CD14-positive monocyte (primary cell): ENCODE data around the gene KLF13. TPM values are rescaled to one million over a fixed set of nuclear protein-coding genes. Genes with fewer than 3 reads are reported as not detected.

Source experiments
- DNase-seq, 3 donors: peaks; one replicate each; pipeline ENCODE4 v3.0.0-alpha.2; 2011 to 2022
- H2AFZ ChIP-seq: 2 replicates; pipeline ENCODE4 v1.6.0; 2012; ENCODE audit warnings: mild to moderate bottlenecking, low read depth, low read length, inconsistent platforms; ENCODE audit not compliant: insufficient read depth, poor library complexity, severe bottlenecking
- H3K27ac ChIP-seq, 2 donors: 1 replicate in 1 of 2; 2 replicates in 1 of 2; pipeline ENCODE4 v1.5.1; 2012 to 2013; ENCODE audit warnings: low read length in 2 of 2, control low read depth in 1 of 2, inconsistent platforms in 1 of 2, low read depth in 1 of 2, mild to moderate bottlenecking in 1 of 2
- H3K27me3 ChIP-seq, 2 donors: one replicate each; pipeline versions ENCODE4 v1.6.0 to v1.6.1; 2011 to 2013; ENCODE audit warnings: low read length in 2 of 2; ENCODE audit not compliant: control insufficient read depth in 2 of 2, insufficient read depth in 2 of 2
- H3K36me3 ChIP-seq, 2 donors: replicated peaks in 1 of 2; 1 replicate in 1 of 2; 2 replicates in 1 of 2; pipeline versions ENCODE4 v1.5.1 to v1.6.1; 2012 to 2013; ENCODE audit warnings: low read length in 2 of 2, control low read depth in 1 of 2, inconsistent platforms in 1 of 2, mild to moderate bottlenecking in 1 of 2; ENCODE audit not compliant: insufficient read depth in 2 of 2, control insufficient read depth in 1 of 2
- H3K4me1 ChIP-seq, 2 donors: 1 replicate in 1 of 2; 2 replicates in 1 of 2; pipeline versions ENCODE4 v1.5.1 to v1.6.1; 2012 to 2013; ENCODE audit warnings: low read length in 2 of 2, control low read depth in 1 of 2, inconsistent platforms in 1 of 2, mild to moderate bottlenecking in 1 of 2, moderate library complexity in 1 of 2; ENCODE audit not compliant: insufficient read depth in 2 of 2, control insufficient read depth in 1 of 2
- H3K4me2 ChIP-seq: replicated peaks from 2 replicates; pipeline ENCODE3; 2012; ENCODE audit warnings: low read length, moderate library complexity, mild to moderate bottlenecking; ENCODE audit not compliant: poor library complexity, severe bottlenecking; ENCODE audit errors: extremely low read depth
- H3K4me3 ChIP-seq, 3 experiments: fragments of 200-600 bp in 1 of 3; sonication (generic) in 1 of 3; replicated peaks in 1 of 3; 1 replicate in 2 of 3; 2 replicates in 1 of 3; pipeline ENCODE4 v1.5.1; 2011 to 2013; ENCODE audit warnings: low read length in 3 of 3, mild to moderate bottlenecking in 3 of 3, control low read depth in 2 of 3, low read depth in 2 of 3, inconsistent platforms in 1 of 3, moderate library complexity in 1 of 3
- H3K79me2 ChIP-seq: 2 replicates; pipeline ENCODE4 v1.6.0; 2012; ENCODE audit warnings: mild to moderate bottlenecking, control low read depth, inconsistent platforms, low read length, moderate library complexity; ENCODE audit not compliant: insufficient read depth
- H3K9ac ChIP-seq: 2 replicates; pipeline ENCODE4 v1.6.0; 2017; ENCODE audit warnings: low read length, mild to moderate bottlenecking; ENCODE audit not compliant: insufficient read depth, poor library complexity, severe bottlenecking
- H3K9me3 ChIP-seq, 2 donors: replicated peaks in 1 of 2; 1 replicate in 1 of 2; 2 replicates in 1 of 2; pipeline versions ENCODE4 v1.5.1 to v1.6.1; 2012 to 2013; ENCODE audit warnings: low read length in 2 of 2, control low read depth in 1 of 2; ENCODE audit not compliant: control insufficient read depth in 1 of 2, insufficient read depth in 1 of 2
- H4K20me1 ChIP-seq: 2 replicates; pipeline ENCODE4 v1.6.0; 2012; ENCODE audit warnings: mild to moderate bottlenecking, low read length, control low read depth, moderate library complexity; ENCODE audit not compliant: insufficient read depth
- H3K27ac Mint-ChIP-seq, 7 donors: one replicate each; pipeline ENCODE4 v1.8.0; 2020; ENCODE audit warnings: mild to moderate bottlenecking in 7 of 7, mixed read lengths in 7 of 7, moderate library complexity in 6 of 7, inconsistent platforms in 2 of 7
- H3K27me3 Mint-ChIP-seq, 3 donors: one replicate each; pipeline ENCODE4 v1.8.0; 2021 to 2022; ENCODE audit warnings: low read depth in 3 of 3, mild to moderate bottlenecking in 3 of 3, mixed read lengths in 3 of 3, moderate library complexity in 3 of 3, inconsistent platforms in 1 of 3
- H3K36me3 Mint-ChIP-seq, 2 donors: one replicate each; pipeline ENCODE4 v1.8.0; 2020; ENCODE audit warnings: mixed read lengths in 2 of 2, inconsistent platforms in 1 of 2, mild to moderate bottlenecking in 1 of 2
- H3K4me1 Mint-ChIP-seq: one replicate; pipeline ENCODE4 v1.8.0; 2020; ENCODE audit warnings: mild to moderate bottlenecking, mixed read lengths
- H3K4me3 Mint-ChIP-seq, 2 donors: one replicate each; pipeline ENCODE4 v1.8.0; 2020; ENCODE audit warnings: mild to moderate bottlenecking in 2 of 2, mixed read lengths in 2 of 2, moderate library complexity in 1 of 2
- H3K9me3 Mint-ChIP-seq, 7 donors: one replicate each; pipeline ENCODE4 v1.8.0; 2020 to 2022; ENCODE audit warnings: mixed read lengths in 7 of 7, mild to moderate bottlenecking in 6 of 7, moderate library complexity in 6 of 7, inconsistent platforms in 2 of 7
- WGBS: methylation state at CpG from one replicate; pipeline ENCODE4 v1.1.5; 2013; ENCODE audit warnings: missing lambda C conversion rate; ENCODE audit not compliant: insufficient coverage; 5-methylcytosine and 5-hydroxymethylcytosine counted together
- intact Hi-C, 2 donors: fragments of 100-400 bp; cut with micrococcal nuclease; formaldehyde crosslinking; loops; one replicate each; pipeline versions ENCODE4 v1.15.0 to v1.15.1; 2023
- polyA plus RNA-seq, 3 donors: library from polyadenylated mRNA; depleted of rRNA in 1 of 3; unstranded in 2 of 3; stranded (reverse) in 1 of 3; fragments of 300-500 nt in 2 of 3; fragments of >200 nt in 1 of 3; fragmentation: Illumina TruSeq in 2 of 3; gene quantifications; 1 replicate in 2 of 3; 2 replicates in 1 of 3; pipeline ENCODE4 v1.2.3, GENCODE V29; 2012 to 2021
- TF ChIP-seq, protein P1 (sequence below): fragments of 200-600 bp; IDR thresholded peaks from one replicate; pipeline ENCODE4 v1.8.0; 2022; ENCODE audit warnings: antibody characterized with exemption, mild to moderate bottlenecking

KLF13 gene
- polyA plus RNA-seq, 3 donors, result 22.5 to 121 (median 28.0) TPM

DNA sequence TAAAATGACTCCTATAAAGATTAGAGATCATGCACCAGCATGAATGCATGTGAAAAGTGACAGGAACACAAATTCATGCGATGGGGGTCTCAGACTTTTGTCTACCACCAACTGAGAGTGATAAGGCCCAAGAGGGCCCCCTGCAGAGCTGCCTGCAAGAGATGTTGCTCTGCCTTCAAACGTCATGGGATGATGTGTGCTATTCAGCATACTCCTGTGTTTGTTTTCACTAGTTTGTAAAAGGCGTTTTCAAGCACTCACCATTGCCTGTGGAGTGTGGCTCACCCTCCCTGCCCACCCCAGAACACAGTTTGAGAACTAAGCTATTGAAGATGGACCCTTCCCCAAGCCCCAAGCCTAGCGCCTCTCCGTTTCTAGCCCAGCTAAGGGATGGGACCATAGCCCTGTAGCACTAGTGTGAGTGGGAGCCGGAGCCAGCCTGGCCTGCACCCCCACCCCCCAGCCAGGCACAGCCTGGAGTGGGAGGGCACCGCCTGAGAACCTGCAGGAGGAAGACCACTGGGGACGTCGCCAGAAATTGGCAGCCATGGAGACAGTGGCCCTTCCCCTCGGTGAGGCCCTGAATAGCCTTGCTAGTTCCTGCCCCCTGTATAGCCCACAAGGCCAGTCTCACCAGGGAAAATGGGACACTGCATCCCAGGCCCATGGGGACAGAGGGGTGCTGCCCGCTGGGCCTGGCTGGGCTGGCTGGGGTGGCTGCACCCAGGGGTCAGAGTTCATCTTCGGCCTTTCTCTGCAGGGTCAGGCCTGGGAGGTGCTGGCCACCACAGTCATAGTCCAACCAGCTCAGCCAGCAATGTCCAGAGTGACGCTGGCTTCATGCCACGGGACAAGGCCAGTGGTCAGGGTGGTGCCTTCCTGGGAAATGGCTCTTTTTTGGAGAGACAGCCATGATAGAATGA is 22.6 kb upstream of the KLF13 start:
- Histone ChIP-seq H3K4me2 (peak overlapping the region; percentile 48), H3K27me3 (no peaks in the 10 kb centered on the region), H3K79me2 (no peaks in the 10 kb centered on the region), H3K9ac (no peak overlapping the region), H4K20me1 (no peaks in the 10 kb centered on the region), H3K36me3 (no peaks in the 10 kb centered on the region), H3K9me3 (no peaks in the 10 kb centered on the region), H3K4me3 (peak overlapping the region in 1 of 3 experiments; percentile 32), H3K4me1 (peaks cover 21 to 32% of the 10 kb centered on the region in 2 donors), H2AFZ (peak overlapping the region; percentile 72), H3K27ac (peak overlapping the region in 1 of 2 donors; percentile 70)
- no peak for DNase-seq
- Mint-ChIP-seq H3K27me3 (peaks cover 2 to 7% (median 3%) of the 10 kb centered on the region in 3 donors), H3K27ac (peak overlapping the region in 1 of 7 donors; percentile 63), H3K9me3 (peaks cover 0 to 3% (median 0%) of the 10 kb centered on the region in 7 donors), H3K4me1 (peaks cover 40% of the 10 kb centered on the region), H3K36me3 (peaks cover 2 to 3% of the 10 kb centered on the region in 2 donors), H3K4me3 (no peak overlapping the region)
- TF ChIP-seq, protein P1, sequence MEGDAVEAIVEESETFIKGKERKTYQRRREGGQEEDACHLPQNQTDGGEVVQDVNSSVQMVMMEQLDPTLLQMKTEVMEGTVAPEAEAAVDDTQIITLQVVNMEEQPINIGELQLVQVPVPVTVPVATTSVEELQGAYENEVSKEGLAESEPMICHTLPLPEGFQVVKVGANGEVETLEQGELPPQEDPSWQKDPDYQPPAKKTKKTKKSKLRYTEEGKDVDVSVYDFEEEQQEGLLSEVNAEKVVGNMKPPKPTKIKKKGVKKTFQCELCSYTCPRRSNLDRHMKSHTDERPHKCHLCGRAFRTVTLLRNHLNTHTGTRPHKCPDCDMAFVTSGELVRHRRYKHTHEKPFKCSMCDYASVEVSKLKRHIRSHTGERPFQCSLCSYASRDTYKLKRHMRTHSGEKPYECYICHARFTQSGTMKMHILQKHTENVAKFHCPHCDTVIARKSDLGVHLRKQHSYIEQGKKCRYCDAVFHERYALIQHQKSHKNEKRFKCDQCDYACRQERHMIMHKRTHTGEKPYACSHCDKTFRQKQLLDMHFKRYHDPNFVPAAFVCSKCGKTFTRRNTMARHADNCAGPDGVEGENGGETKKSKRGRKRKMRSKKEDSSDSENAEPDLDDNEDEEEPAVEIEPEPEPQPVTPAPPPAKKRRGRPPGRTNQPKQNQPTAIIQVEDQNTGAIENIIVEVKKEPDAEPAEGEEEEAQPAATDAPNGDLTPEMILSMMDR, result no peak
- WGBS, result 94% methylated on average over 7 of the region's 14 CpGs
- intact Hi-C loops, result no loop called here

DNA sequence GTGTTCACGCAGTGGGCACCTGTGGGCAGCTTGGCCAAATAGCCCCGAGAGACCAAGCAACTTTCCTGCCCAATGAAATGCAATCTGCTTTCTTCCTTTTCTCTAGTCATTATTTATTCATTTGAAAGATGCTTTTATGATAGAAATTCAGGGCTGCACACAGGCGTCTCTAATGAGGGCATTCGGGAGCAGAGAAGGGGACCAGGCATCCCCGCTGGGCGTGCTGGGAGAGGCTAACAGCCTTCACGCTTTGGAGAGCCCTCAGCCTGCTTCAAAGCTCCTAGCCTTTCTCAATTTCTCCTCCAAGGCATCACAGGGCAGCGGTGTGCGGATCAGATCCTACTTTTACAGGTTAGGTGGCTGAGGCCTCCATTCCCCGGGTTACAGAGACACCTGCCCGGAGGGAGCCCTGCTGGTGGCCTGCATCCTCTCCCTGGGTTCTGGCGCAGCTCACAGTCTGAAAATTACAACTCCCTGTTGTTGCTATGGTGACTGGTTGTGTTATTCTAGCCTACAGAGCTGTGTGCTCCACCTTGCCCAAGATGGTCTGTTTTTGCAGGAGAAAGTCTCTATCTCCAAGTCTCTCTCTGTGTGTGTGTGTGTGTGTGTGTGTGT is 21.8 kb upstream of the KLF13 start:
- Histone ChIP-seq H3K27me3 (no peaks in the 10 kb centered on the region), H4K20me1 (no peaks in the 10 kb centered on the region), H3K4me3 (no peak overlapping the region), H3K4me1 (peaks cover 21 to 32% of the 10 kb centered on the region in 2 donors), H3K79me2 (no peaks in the 10 kb centered on the region), H3K27ac (no peak overlapping the region), H3K9me3 (no peaks in the 10 kb centered on the region), H2AFZ (no peak overlapping the region), H3K4me2 (no peak overlapping the region), H3K36me3 (no peaks in the 10 kb centered on the region), H3K9ac (no peak overlapping the region)
- no peak overlapping the region for H3K4me3 Mint-ChIP-seq
- H3K36me3 Mint-ChIP-seq, result peaks cover 2 to 3% of the 10 kb centered on the region in 2 donors
- intact Hi-C loops, result no loop called here
- TF ChIP-seq, protein P1, result no peak
- H3K27me3 Mint-ChIP-seq, result peaks cover 4 to 7% (median 5%) of the 10 kb centered on the region in 3 donors
- H3K4me1 Mint-ChIP-seq, result peaks cover 46% of the 10 kb centered on the region
- 100% methylated on average over 8 of the region's 12 CpGs for WGBS
- no peak for DNase-seq
- no peak overlapping the region for H3K27ac Mint-ChIP-seq
- peaks cover 0 to 3% (median 0%) of the 10 kb centered on the region in 7 donors for H3K9me3 Mint-ChIP-seq
